Peyer's patch (tissue), 4 donors: Measurements from ENCODE around the gene OR52I2. TPM values are rescaled to one million over a fixed set of nuclear protein-coding genes. Genes with fewer than 3 reads are reported as not detected.
A peak's percentile ranks its signal among the peaks of the same experiment; 100 is the strongest.

ENCODE experiments used
- DNase-seq, 3 donors: peaks; one replicate each; pipeline ENCODE4 v3.0.0-alpha.2; 2017 to 2019
- H3K27ac ChIP-seq, 4 donors: fragments of 200-600 bp; sonication (generic); one replicate each; pipeline ENCODE4 v1.5.1; 2016 to 2019
- H3K27me3 ChIP-seq, 2 donors: fragments of 200-600 bp; sonication (generic); one replicate each; pipeline ENCODE4 v1.5.1; 2019
- H3K36me3 ChIP-seq, 3 donors: fragments of 200-600 bp; sonication (generic); one replicate each; pipeline ENCODE4 v1.5.1; 2016 to 2019
- H3K4me1 ChIP-seq, 4 donors: fragments of 200-600 bp; sonication (generic); one replicate each; pipeline ENCODE4 v1.5.1; 2016 to 2019
- H3K4me3 ChIP-seq, 4 donors: fragments of 200-600 bp; sonication (generic); 1 replicate in 3 of 4; 2 replicates in 1 of 4; pipeline ENCODE4 v1.5.1; 2016 to 2019; ENCODE audit warnings: mild to moderate bottlenecking in 1 of 4
- H3K9me3 ChIP-seq, 4 donors: fragments of 200-600 bp; sonication (generic); one replicate each; pipeline ENCODE4 v1.5.1; 2016 to 2019; ENCODE audit warnings: mild to moderate bottlenecking in 1 of 4
- POLR2A ChIP-seq, 2 donors: fragments of 450-650 bp; IDR thresholded peaks; one replicate each; pipeline ENCODE4 v1.5.1; 2017; ENCODE audit warnings: antibody characterized with exemption in 2 of 2, mild to moderate bottlenecking in 2 of 2, moderate library complexity in 2 of 2
- total RNA-seq, 4 donors: library from RNA; depleted of rRNA; stranded (reverse); fragments of >200 nt; gene quantifications; one replicate each; pipeline ENCODE4 v1.1.0, GENCODE V29; 2016
- TF ChIP-seq, protein P1 (sequence below), 6 experiments: fragments of 450-650 bp in 4 of 6; fragments of 200-600 bp in 2 of 6; sonication (generic) in 1 of 6; IDR thresholded peaks; one replicate each; pipeline ENCODE4 v1.5.1; 2017 to 2019; ENCODE audit warnings: antibody characterized with exemption in 6 of 6, mild to moderate bottlenecking in 3 of 6, moderate library complexity in 1 of 6

The OR52I2 gene
- total RNA-seq, 4 donors from 2014 or later = not detected

- no peaks in the 10 kb centered on the region for H3K4me1 ChIP-seq
- peak in 1 of 3 donors; percentile 83 for DNase-seq
- no peaks in the 10 kb centered on the region for H3K27me3 ChIP-seq
- no peak overlapping the region for H3K27ac ChIP-seq
- H3K4me3 ChIP-seq = no peak overlapping the region
- H3K9me3 ChIP-seq = peaks cover 0 to 15% (median 0%) of the 10 kb centered on the region in 4 donors
- TF ChIP-seq, protein P1, sequence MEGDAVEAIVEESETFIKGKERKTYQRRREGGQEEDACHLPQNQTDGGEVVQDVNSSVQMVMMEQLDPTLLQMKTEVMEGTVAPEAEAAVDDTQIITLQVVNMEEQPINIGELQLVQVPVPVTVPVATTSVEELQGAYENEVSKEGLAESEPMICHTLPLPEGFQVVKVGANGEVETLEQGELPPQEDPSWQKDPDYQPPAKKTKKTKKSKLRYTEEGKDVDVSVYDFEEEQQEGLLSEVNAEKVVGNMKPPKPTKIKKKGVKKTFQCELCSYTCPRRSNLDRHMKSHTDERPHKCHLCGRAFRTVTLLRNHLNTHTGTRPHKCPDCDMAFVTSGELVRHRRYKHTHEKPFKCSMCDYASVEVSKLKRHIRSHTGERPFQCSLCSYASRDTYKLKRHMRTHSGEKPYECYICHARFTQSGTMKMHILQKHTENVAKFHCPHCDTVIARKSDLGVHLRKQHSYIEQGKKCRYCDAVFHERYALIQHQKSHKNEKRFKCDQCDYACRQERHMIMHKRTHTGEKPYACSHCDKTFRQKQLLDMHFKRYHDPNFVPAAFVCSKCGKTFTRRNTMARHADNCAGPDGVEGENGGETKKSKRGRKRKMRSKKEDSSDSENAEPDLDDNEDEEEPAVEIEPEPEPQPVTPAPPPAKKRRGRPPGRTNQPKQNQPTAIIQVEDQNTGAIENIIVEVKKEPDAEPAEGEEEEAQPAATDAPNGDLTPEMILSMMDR (IDR thresholded peaks at IDR 0.05) = peak in 4 of 6 experiments; percentile 52 to 73 (median 65)
- no peak for TF ChIP-seq POLR2A (IDR thresholded peaks at IDR 0.05)
- no peaks in the 10 kb centered on the region for H3K36me3 ChIP-seq
Observed at GRCh38 chr11:4626207-4627099, 44.9 kb downstream of the OR52I2 start.

DNA sequence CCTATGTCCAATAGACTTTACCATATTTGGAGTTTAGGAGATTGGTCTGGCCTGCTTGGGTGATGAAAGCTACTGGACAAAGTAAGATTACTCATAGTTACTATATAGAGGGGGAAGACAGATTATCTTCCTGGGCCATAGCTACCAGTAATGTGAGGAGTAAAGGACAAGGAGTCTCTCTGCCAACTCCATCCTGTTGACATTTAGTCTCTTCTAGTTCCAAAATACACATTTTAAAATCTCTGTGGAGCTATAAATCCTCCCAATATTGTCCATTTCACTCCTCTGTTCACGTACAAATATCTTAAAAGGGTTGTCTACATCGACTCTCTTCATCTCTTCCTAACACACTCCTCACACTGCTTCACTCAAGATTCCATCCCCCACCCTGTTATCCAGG is 54.6 kb downstream of the OR52I2 start:
- no peak for TF ChIP-seq POLR2A (IDR thresholded peaks at IDR 0.05)
- TF ChIP-seq, protein P1 (IDR thresholded peaks at IDR 0.05) = no peak
- Histone ChIP-seq H3K9me3 (no peaks in the 10 kb centered on the region), H3K4me3 (no peak overlapping the region), H3K4me1 (no peaks in the 10 kb centered on the region), H3K27ac (no peak overlapping the region), H3K36me3 (no peaks in the 10 kb centered on the region), H3K27me3 (no peaks in the 10 kb centered on the region)
- DNase-seq = no peak

DNA sequence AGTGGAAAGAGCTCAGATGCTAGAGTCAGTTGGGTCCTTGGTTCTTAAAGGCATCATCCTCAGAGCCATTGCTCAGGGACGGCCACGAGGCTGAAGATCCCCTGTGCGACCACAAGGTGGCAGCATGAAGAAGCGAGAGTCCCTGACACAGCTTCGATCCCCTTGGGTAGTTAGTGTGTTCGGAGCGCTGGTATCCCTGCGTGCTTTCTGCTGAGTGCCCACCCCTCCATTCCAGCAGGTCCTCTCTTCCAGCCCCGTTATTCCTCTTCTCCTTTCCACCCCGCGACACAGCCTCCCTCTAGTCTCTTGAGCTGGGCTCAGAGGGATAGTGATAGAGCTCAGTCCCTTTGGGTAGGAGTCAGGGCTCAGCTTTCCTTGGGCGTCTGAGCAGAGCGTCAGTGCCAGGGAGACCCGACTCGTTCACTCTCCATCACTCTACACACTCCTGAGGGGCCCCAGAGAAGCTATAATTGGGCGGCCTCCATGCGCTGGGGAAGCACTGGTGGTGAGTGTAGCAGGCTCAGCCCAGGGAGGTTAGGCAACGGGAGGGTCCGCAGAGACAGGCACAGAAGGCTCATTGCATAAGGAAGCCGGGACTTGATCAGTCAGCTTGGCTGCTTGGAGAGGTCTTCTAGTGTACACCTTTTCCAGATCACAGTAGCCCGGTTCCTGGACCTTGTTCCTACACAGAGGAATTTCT is 55.6 kb downstream of the OR52I2 start, which contains the start of gene OR51D1:
TSS of gene OR51D1 (plus strand) at position 516 of the 700 bp plus-strand sequence. CDS start 2,314 bp downstream, outside the sequence.
- peak; percentile 41 to 86 (median 68) for DNase-seq
- TF ChIP-seq POLR2A (IDR thresholded peaks at IDR 0.05) = no peak
- TF ChIP-seq, protein P1 (IDR thresholded peaks at IDR 0.05) = peak; percentile 45 to 85 (median 65)
- H3K36me3 ChIP-seq = no peaks in the 10 kb centered on the region
- no peaks in the 10 kb centered on the region for H3K4me1 ChIP-seq
- H3K27me3 ChIP-seq = no peaks in the 10 kb centered on the region
- no peak within 1 kb of the TSS for H3K4me3 ChIP-seq
- no peak within 1 kb of the TSS for H3K27ac ChIP-seq
- no peaks in the 10 kb centered on the region for H3K9me3 ChIP-seq

DNA sequence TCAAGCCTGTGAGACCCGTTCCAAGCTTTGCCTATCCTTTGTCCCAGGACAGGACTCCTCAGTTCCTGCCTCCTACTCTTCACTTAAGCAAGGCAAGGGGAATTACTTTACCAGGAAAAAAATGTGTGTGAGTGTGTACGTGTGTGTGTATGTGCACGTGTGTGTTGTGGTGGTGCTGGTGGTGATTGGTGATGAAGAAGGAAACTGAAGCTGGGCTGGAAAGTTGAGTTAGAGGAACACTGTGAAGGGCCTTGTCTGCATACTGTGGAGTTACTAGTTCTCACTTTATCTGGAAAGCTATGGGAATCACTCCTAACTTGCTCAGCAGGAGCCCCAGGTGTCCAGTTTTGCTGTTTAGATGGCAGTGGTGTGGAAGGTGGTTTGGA is 56.1 kb downstream of the OR52I2 start:
- H3K4me1 ChIP-seq = no peaks in the 10 kb centered on the region
- no peak for DNase-seq
- no peaks in the 10 kb centered on the region for H3K36me3 ChIP-seq
- H3K27ac ChIP-seq = no peak overlapping the region
- no peaks in the 10 kb centered on the region for H3K9me3 ChIP-seq
- no peak for TF ChIP-seq POLR2A (IDR thresholded peaks at IDR 0.05)
- TF ChIP-seq, protein P1 (IDR thresholded peaks at IDR 0.05) = no peak
- no peak overlapping the region for H3K4me3 ChIP-seq
- H3K27me3 ChIP-seq = no peaks in the 10 kb centered on the region

GRCh38 chr11:4639931-4640330 is 58.4 kb downstream of the OR52I2 start:
- no peaks in the 10 kb centered on the region for H3K4me1 ChIP-seq
- no peak overlapping the region for H3K4me3 ChIP-seq
- H3K9me3 ChIP-seq = no peaks in the 10 kb centered on the region
- no peaks in the 10 kb centered on the region for H3K36me3 ChIP-seq
- no peak for DNase-seq
- no peaks in the 10 kb centered on the region for H3K27me3 ChIP-seq
- no peak overlapping the region for H3K27ac ChIP-seq
- TF ChIP-seq, protein P1 (IDR thresholded peaks at IDR 0.05) = no peak
- TF ChIP-seq POLR2A (IDR thresholded peaks at IDR 0.05) = no peak
